DND-41 (cell line): ENCODE results near the gene WIF1.

ENCODE experiments used
- EZH2 ChIP-seq: IDR thresholded peaks from 3 replicates; pipeline ENCODE4 v1.6.1; 2012; ENCODE audit warnings: borderline replicate concordance, low read depth, mild to moderate bottlenecking, moderate library complexity, low read length, inconsistent platforms; ENCODE audit not compliant: severe bottlenecking
- TF ChIP-seq, protein P1 (sequence below): IDR thresholded peaks from 2 replicates; pipeline ENCODE4 v1.5.1; 2012; ENCODE audit warnings: borderline replicate concordance, low read length, moderate library complexity, mild to moderate bottlenecking; ENCODE audit not compliant: poor library complexity, severe bottlenecking; ENCODE audit errors: extremely low read depth

DNA sequence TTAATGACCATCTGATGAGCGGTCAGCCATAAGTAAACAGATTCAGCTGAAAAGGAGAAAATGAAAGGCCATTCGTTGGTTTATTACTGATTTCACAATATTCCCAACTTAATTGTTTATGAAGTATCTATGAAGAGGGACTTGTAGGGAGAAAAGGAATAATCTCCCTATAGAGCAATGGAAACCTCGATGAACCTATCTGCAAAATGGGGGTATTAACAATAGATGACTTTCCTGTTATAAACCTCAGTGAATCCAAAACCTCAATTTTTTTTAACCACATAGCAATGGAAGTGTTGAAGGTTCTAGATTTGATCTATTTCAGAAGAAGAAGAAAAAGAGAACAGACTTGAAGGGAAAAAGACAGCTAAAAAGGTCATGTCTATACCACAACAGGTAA is 2.0 kb downstream of the WIF1 start:
- TF ChIP-seq, protein P1, sequence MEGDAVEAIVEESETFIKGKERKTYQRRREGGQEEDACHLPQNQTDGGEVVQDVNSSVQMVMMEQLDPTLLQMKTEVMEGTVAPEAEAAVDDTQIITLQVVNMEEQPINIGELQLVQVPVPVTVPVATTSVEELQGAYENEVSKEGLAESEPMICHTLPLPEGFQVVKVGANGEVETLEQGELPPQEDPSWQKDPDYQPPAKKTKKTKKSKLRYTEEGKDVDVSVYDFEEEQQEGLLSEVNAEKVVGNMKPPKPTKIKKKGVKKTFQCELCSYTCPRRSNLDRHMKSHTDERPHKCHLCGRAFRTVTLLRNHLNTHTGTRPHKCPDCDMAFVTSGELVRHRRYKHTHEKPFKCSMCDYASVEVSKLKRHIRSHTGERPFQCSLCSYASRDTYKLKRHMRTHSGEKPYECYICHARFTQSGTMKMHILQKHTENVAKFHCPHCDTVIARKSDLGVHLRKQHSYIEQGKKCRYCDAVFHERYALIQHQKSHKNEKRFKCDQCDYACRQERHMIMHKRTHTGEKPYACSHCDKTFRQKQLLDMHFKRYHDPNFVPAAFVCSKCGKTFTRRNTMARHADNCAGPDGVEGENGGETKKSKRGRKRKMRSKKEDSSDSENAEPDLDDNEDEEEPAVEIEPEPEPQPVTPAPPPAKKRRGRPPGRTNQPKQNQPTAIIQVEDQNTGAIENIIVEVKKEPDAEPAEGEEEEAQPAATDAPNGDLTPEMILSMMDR = no peak
- TF ChIP-seq EZH2 = no peak
